BJ (cell line): Measurements from ENCODE around the gene CEACAM8. TPM values are rescaled to one million over a fixed set of nuclear protein-coding genes. Genes with fewer than 3 reads are reported as not detected.
"Not testable (repeated sequence)": the region's sequence is repeated elsewhere in the genome, so short reads cannot be mapped to it uniquely, and the experiment has no call there.

Experiments used
- CTCF ChIA-PET: fragments of 350-600 bp; formaldehyde crosslinking; extraction: SDS; loops from one replicate; lab custom pipeline; 2021; ENCODE audit warnings: antibody characterized with exemption, inconsistent platforms; lab: Yijun Ruan, JAX
- POLR2A ChIA-PET: fragments of 300-600 bp; sonication (Branson Sonifier 250); formaldehyde crosslinking; extraction: SDS; loops from one replicate; lab custom pipeline; 2021; ENCODE audit warnings: antibody characterized with exemption; lab: Charles Lee
- DNase-seq: peaks from one replicate; pipeline ENCODE4 v3.0.0-alpha.2; 2011; ENCODE audit warnings: low read depth
- H3K27me3 ChIP-seq: 2 replicates; pipeline ENCODE4 v1.6.0; 2011; ENCODE audit warnings: low read length; ENCODE audit not compliant: control insufficient read depth, insufficient read depth
- H3K36me3 ChIP-seq: 2 replicates; pipeline ENCODE4 v1.5.1; 2011; ENCODE audit warnings: low read length; ENCODE audit not compliant: control insufficient read depth, insufficient read depth
- H3K4me3 ChIP-seq: 2 replicates; pipeline ENCODE4 v1.5.1; 2011; ENCODE audit warnings: low read depth, mild to moderate bottlenecking, control low read depth, low read length
- CTCF ChIP-seq: IDR thresholded peaks from 2 replicates; pipeline ENCODE4 v1.5.1; 2011; ENCODE audit warnings: low read depth, mild to moderate bottlenecking, control low read depth, inconsistent platforms, low read length, moderate library complexity; ENCODE audit not compliant: insufficient read depth
- polyA plus RNA-seq: library from polyadenylated mRNA; depleted of rRNA; stranded (reverse); fragments of >200 nt; gene quantifications from 2 replicates; pipeline ENCODE4 v1.2.3, GENCODE V29; 2011

The CEACAM8 gene
- polyA plus RNA-seq, 1 experiment = not detected

- Histone ChIP-seq H3K36me3 (no peaks in the 10 kb centered on the region), H3K4me3 (no peak overlapping the region), H3K27me3 (peaks cover 10% of the 10 kb centered on the region)
- TF ChIP-seq CTCF = no peak
- ChIA-PET CTCF (interaction anchor here (0.7 to 2.5 kb wide), 2 partner anchors 32 to 56 kb away, joined by 4 to 9 read pairs; no protein-coding TSS in a partner anchor), POLR2A (no interaction called here)
- no peak for DNase-seq
Measured at GRCh38 chr19:42628411-42629140, 33.9 kb upstream of the CEACAM8 start.

DNA sequence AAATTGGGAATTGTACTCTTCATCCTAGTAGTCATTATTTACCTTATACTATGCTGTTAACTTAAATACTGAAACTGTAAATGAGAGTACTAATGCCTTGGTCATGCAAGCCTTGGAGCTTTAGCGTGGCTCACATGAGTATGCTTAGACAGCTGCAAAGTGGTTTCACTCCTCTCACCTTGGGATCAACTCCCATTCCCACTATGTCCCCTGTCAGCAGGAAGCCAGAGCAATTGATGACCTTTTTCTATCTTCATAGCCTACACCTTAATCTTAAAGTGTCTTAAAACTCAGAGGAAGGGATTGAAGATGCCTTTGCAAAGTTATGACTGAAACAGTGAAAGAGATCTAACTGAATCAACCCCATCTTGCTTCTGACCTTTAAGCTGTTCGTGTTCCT, 33.2 kb upstream of the CEACAM8 start:
- Histone ChIP-seq H3K4me3 (no peak overlapping the region), H3K27me3 (peaks cover 10% of the 10 kb centered on the region), H3K36me3 (no peaks in the 10 kb centered on the region)
- no peak for DNase-seq
- no peak for TF ChIP-seq CTCF
- POLR2A ChIA-PET = no interaction called here
- CTCF ChIA-PET = interaction anchor here (0.7 to 2.5 kb wide), 3 partner anchors 14 to 57 kb away, joined by 3 to 9 read pairs (median 4); no protein-coding TSS in a partner anchor

DNA sequence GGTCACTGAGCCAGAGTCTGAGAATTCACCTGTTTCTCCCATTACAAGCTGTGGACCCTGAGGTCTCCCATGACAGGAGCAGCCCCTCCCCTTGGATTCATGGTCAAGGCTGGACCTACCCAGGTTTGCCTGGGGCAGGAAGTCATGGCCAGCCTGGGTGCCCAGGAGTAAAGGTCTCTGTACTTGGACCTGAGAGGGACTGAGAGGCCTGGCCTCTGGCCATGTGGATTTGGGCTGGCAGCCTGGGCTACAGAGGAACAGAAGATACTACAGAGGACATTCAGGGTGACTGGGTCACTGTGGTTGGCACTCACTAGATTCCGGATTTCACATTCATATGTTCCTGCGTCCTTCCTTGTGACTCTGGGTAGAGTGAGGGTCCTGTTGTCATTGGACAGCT, 31.5 kb upstream of the CEACAM8 start:
- no peak for TF ChIP-seq CTCF
- no peaks in the 10 kb centered on the region for H3K36me3 ChIP-seq
- ChIA-PET POLR2A (no interaction called here), CTCF (interaction anchor here (1.9 to 4.0 kb wide), 3 partner anchors 8 to 30 kb away, joined by 7 to 24 read pairs (median 9); no protein-coding TSS in a partner anchor)
- H3K27me3 ChIP-seq = peaks cover 4% of the 10 kb centered on the region; the same call in 1 of the 2 replicates
- no peak overlapping the region for H3K4me3 ChIP-seq
- no peak for DNase-seq

DNA sequence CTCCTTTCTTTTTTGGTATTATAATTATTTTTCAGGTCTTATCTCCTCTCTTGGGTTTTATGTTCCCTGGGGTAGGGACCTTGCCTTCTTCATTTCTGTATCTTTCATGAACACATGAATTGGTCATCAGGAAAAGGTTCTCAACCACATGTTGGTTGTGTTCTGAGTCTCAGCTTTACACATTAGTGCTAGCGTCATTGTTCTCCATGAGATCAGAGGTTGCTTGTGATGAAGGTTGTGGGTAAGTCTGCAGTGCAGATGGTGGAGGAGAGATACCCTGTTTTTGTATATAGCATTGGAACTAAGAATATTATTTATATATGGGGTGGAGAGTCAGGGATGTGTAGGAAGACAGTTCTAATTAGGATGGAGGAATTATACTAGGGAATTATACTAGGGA, 24.5 kb upstream of the CEACAM8 start:
- POLR2A ChIA-PET = no interaction called here
- Histone ChIP-seq H3K4me3 (no peak overlapping the region), H3K36me3 (no peaks in the 10 kb centered on the region), H3K27me3 (no peaks in the 10 kb centered on the region; the same call in none of the 2 replicates)
- DNase-seq = no peak
- CTCF ChIA-PET = interaction anchor here (0.7 to 1.1 kb wide), 2 partner anchors 13 to 23 kb away, joined by 4 read pairs; no protein-coding TSS in a partner anchor
- no peak for TF ChIP-seq CTCF

DNA sequence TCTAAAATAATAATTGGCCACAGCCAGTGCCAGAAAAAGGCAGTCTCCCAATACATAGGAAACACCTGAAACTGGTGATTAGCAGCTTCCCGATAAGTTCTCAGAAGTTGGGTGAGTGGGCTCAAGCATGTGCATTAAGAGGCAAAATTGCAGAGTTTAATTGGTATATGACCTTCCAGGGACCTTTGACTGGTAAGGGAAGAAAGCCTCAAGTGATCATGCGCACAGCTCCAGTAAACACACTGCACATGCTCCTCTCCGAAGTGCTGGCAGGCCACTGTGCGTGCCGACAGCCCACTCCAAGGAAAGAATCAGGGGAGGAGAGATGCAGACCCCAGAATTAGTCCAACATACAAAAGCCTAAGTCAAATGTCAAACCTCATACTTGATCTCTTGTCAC, 18.9 kb upstream of the CEACAM8 start:
- ChIA-PET CTCF (interaction anchor here (1.0 to 1.7 kb wide), 3 partner anchors 14 to 21 kb away, joined by 3 to 8 read pairs (median 5); no protein-coding TSS in a partner anchor), POLR2A (no interaction called here)
- Histone ChIP-seq H3K27me3 (peaks cover 8% of the 10 kb centered on the region), H3K4me3 (no peak overlapping the region), H3K36me3 (no peaks in the 10 kb centered on the region)
- no peak for TF ChIP-seq CTCF
- DNase-seq = no peak

DNA sequence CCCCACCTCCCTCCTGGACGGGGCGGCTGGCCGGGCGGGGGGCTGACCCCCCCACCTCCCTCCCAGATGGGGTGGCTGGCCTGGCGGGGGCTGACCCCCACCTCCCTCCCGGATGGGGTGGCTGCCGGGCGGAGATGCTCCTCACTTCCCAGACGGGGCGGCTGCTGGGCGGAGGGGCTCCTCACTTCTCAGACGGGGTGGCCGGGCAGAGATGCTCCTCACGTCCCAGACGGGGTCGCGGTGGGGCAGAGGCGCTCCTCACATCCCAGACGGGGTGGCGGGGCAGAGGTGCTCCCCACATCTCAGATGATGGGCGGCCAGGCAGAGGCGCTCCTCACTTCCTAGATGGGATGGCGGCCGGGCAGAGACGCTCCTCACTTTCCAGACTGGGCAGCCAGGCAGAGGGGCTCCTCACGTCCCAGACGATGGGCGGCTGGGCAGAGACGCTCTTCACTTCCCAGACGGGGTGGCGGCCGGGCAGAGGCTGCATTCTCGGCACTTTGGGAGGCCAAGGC, 15.7 kb upstream of the CEACAM8 start:
- CTCF ChIA-PET, DNase-seq, H3K27me3 ChIP-seq, POLR2A ChIA-PET, H3K36me3 ChIP-seq, H3K4me3 ChIP-seq: not testable (repeated sequence)
